ENCODE data around the gene NR1I2. TPM values are rescaled to one million over a fixed set of nuclear protein-coding genes. Genes with fewer than 3 reads are reported as not detected.

Gene NR1I2
- total and polyA plus RNA-seq, 4 donors = 0.33 to 0.69 (median 0.46) TPM

DNA sequence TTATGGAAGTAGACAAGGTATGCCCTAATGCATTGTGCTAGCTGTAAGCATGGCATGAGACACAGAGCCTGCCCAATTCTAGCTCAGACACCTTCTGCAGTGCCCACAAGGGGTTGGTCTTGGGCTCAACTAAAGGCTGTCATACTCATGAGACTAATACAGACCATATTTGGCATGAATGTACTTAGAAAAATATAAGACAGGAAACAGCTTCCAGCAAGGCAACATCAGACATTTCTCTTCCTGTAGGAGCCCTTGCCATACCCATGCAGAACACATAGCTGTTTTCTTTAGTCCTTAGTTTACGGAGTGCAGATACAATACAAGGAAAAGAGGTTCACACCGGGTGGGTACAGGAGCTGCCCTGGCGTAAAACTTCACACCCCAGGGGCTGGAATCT, 30.5 kb upstream of the NR1I2 start:
- Histone ChIP-seq H3K9me3 (ENCODE audit: control insufficient read depth, insufficient read depth, low read length) (peaks cover 4% of the 10 kb centered on the region), H3K27ac (ENCODE audit: low read depth, low read length) (no peak overlapping the region), H3K4me1 (ENCODE audit: control insufficient read depth, insufficient read depth, low read length) (no peaks in the 10 kb centered on the region), H3K4me3 (ENCODE audit: low read depth, low read length) (no peak overlapping the region), H3K27me3 (ENCODE audit: control insufficient read depth, insufficient read depth, low read length) (no peaks in the 10 kb centered on the region), H3K36me3 (ENCODE audit: control insufficient read depth, insufficient read depth, low read length) (no peaks in the 10 kb centered on the region)
- DNase-seq (ENCODE audit: low read depth in 4 of 6, low spot score in 6 of 6) = no peak
- no CpG with 5 or more reads among the region's 3 CpGs for WGBS (ENCODE audit: insufficient coverage)

DNA sequence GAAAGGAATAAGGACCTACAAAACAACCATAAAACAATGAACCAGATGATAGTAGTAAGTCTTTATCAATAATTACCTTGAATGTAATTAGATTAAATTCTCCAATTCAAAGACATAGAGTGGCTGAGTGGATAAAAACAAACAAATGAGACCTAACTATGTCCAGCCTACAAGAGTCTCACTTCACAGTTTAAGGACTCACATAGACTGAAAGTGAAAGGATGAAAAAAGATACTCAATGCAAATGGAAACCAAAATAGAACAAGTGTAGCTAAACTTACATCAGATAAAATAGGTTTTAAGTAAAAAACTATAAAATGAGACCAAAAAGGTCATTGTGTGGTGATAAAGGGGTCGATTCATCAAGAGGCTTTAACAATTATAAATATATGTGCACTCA, 21.9 kb upstream of the NR1I2 start:
- H3K27me3 ChIP-seq (ENCODE audit: control insufficient read depth, insufficient read depth, low read length) = no peaks in the 10 kb centered on the region
- no peaks in the 10 kb centered on the region for H3K4me1 ChIP-seq (ENCODE audit: control insufficient read depth, insufficient read depth, low read length)
- H3K36me3 ChIP-seq (ENCODE audit: control insufficient read depth, insufficient read depth, low read length) = no peaks in the 10 kb centered on the region
- DNase-seq (ENCODE audit: low read depth in 4 of 6, low spot score in 6 of 6) = no peak
- H3K4me3 ChIP-seq (ENCODE audit: low read depth, low read length) = no peak overlapping the region
- no peaks in the 10 kb centered on the region for H3K9me3 ChIP-seq (ENCODE audit: control insufficient read depth, insufficient read depth, low read length)
- H3K27ac ChIP-seq (ENCODE audit: low read depth, low read length) = no peak overlapping the region
- no CpG with 5 or more reads among the region's 1 CpG for WGBS (ENCODE audit: insufficient coverage)

- no peak overlapping the region for H3K27ac ChIP-seq (ENCODE audit: low read depth, low read length)
- H3K4me1 ChIP-seq (ENCODE audit: control insufficient read depth, insufficient read depth, low read length) = no peaks in the 10 kb centered on the region
- H3K9me3 ChIP-seq (ENCODE audit: control insufficient read depth, insufficient read depth, low read length) = peaks cover 2% of the 10 kb centered on the region
- WGBS (ENCODE audit: insufficient coverage) = no CpG with 5 or more reads among the region's 2 CpGs
- no peak overlapping the region for H3K4me3 ChIP-seq (ENCODE audit: low read depth, low read length)
- no peak for DNase-seq (ENCODE audit: low read depth in 4 of 6, low spot score in 6 of 6)
- no peaks in the 10 kb centered on the region for H3K36me3 ChIP-seq (ENCODE audit: control insufficient read depth, insufficient read depth, low read length)
- H3K27me3 ChIP-seq (ENCODE audit: control insufficient read depth, insufficient read depth, low read length) = no peaks in the 10 kb centered on the region
These were observed 19.0 kb upstream of the NR1I2 start for GRCh38 chr3:119762876-119763275.

DNA sequence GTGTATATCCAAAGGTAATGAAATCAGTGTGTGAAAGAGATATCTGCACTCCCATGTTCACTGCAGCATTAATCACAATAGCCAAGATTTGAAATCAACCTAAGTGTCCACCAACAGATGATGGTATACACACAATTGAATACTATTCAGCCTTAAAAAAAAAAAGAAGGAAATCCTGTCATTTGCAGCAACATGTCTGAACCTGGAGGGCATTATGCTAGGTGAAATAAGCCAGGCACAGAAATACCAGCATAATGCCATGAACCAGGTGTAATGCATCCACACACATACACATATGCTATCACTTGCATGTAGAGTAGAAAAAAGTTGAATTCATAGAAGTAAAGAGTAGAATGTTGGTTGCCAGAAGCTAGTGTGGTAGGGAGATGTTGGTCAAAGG, 18.4 kb upstream of the NR1I2 start:
- no peaks in the 10 kb centered on the region for H3K36me3 ChIP-seq (ENCODE audit: control insufficient read depth, insufficient read depth, low read length)
- H3K9me3 ChIP-seq (ENCODE audit: control insufficient read depth, insufficient read depth, low read length) = peaks cover 3% of the 10 kb centered on the region
- no peaks in the 10 kb centered on the region for H3K27me3 ChIP-seq (ENCODE audit: control insufficient read depth, insufficient read depth, low read length)
- H3K4me1 ChIP-seq (ENCODE audit: control insufficient read depth, insufficient read depth, low read length) = no peaks in the 10 kb centered on the region
- H3K27ac ChIP-seq (ENCODE audit: low read depth, low read length) = no peak overlapping the region
- no peak overlapping the region for H3K4me3 ChIP-seq (ENCODE audit: low read depth, low read length)
- no peak for DNase-seq (ENCODE audit: low read depth in 4 of 6, low spot score in 6 of 6)

- WGBS (ENCODE audit: insufficient coverage) = no CpG with 5 or more reads among the region's 1 CpG
- DNase-seq (ENCODE audit: low read depth in 4 of 6, low spot score in 6 of 6) = no peak
- peaks cover 3% of the 10 kb centered on the region for H3K9me3 ChIP-seq (ENCODE audit: control insufficient read depth, insufficient read depth, low read length)
These were observed 16.7 kb upstream of the NR1I2 start for GRCh38 chr3:119765239-119765638.

DNA sequence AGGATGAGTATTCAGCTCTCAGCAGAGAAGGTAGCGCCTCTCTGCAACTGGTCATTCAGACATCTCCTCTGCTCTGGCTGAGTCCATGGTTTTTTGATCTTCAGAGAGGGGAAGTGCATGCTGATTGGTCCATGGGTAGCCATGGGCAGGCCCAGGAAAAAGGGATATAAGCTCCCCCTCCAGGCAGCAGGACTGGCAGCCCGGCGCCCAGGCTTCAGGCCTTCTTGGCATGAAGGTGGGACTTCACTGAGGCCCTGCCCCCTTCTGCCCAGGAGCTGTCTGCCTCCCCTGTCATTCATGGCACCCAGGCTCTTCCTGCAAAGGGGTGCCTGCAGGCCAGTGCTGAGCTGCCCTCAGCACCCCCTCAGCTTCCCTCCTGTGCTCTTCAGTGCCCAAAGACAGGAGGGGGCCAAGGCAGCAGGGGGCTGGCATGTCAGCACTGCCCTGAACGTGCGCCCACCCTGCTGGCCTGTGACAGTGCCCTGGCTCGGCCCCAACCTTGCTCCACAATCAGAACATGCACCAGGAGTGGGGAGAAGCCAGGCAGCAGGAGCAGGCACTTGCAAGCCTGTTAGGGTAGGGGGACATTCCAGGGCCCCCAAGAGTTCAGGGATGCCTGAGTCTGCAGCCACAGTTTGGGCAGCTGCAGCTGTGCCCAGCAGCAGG, 13.8 kb upstream of the NR1I2 start:
- Histone ChIP-seq H3K27me3 (ENCODE audit: control insufficient read depth, insufficient read depth, low read length) (no peaks in the 10 kb centered on the region), H3K27ac (ENCODE audit: low read depth, low read length) (no peak overlapping the region), H3K4me1 (ENCODE audit: control insufficient read depth, insufficient read depth, low read length) (no peaks in the 10 kb centered on the region), H3K9me3 (ENCODE audit: control insufficient read depth, insufficient read depth, low read length) (peaks cover 3% of the 10 kb centered on the region), H3K4me3 (ENCODE audit: low read depth, low read length) (no peak overlapping the region), H3K36me3 (ENCODE audit: control insufficient read depth, insufficient read depth, low read length) (no peaks in the 10 kb centered on the region)
- no peak for DNase-seq (ENCODE audit: low read depth in 4 of 6, low spot score in 6 of 6)
- 98% methylated on average over 6 of the region's 6 CpGs for WGBS (ENCODE audit: insufficient coverage)

More at GRCh38 chr3:119765239-119765638, 16.7 kb upstream of the NR1I2 start:
- H3K27ac ChIP-seq (ENCODE audit: low read depth, low read length) = no peak overlapping the region
- no peak overlapping the region for H3K4me3 ChIP-seq (ENCODE audit: low read depth, low read length)
- no peaks in the 10 kb centered on the region for H3K36me3 ChIP-seq (ENCODE audit: control insufficient read depth, insufficient read depth, low read length)
- H3K4me1 ChIP-seq (ENCODE audit: control insufficient read depth, insufficient read depth, low read length) = no peaks in the 10 kb centered on the region
- no peaks in the 10 kb centered on the region for H3K27me3 ChIP-seq (ENCODE audit: control insufficient read depth, insufficient read depth, low read length)

GRCh38 chr3:119768668-119769393, 13.1 kb upstream of the NR1I2 start:
- Histone ChIP-seq H3K27ac (ENCODE audit: low read depth, low read length) (no peak overlapping the region), H3K27me3 (ENCODE audit: control insufficient read depth, insufficient read depth, low read length) (no peaks in the 10 kb centered on the region), H3K36me3 (ENCODE audit: control insufficient read depth, insufficient read depth, low read length) (no peaks in the 10 kb centered on the region), H3K4me3 (ENCODE audit: low read depth, low read length) (no peak overlapping the region), H3K4me1 (ENCODE audit: control insufficient read depth, insufficient read depth, low read length) (no peaks in the 10 kb centered on the region), H3K9me3 (ENCODE audit: control insufficient read depth, insufficient read depth, low read length) (peaks cover 3% of the 10 kb centered on the region)
- 88% methylated on average over 4 of the region's 9 CpGs for WGBS (ENCODE audit: insufficient coverage)
- DNase-seq (ENCODE audit: low read depth in 4 of 6, low spot score in 6 of 6) = no peak

- 84% methylated on average over 2 of the region's 8 CpGs for WGBS (ENCODE audit: insufficient coverage)
- Histone ChIP-seq H3K4me1 (ENCODE audit: control insufficient read depth, insufficient read depth, low read length) (no peaks in the 10 kb centered on the region), H3K4me3 (ENCODE audit: low read depth, low read length) (no peak overlapping the region), H3K9me3 (ENCODE audit: control insufficient read depth, insufficient read depth, low read length) (peaks cover 3% of the 10 kb centered on the region), H3K36me3 (ENCODE audit: control insufficient read depth, insufficient read depth, low read length) (no peaks in the 10 kb centered on the region), H3K27me3 (ENCODE audit: control insufficient read depth, insufficient read depth, low read length) (no peaks in the 10 kb centered on the region), H3K27ac (ENCODE audit: low read depth, low read length) (no peak overlapping the region)
- peak in 1 of 6 donors; percentile 11 for DNase-seq (ENCODE audit: low read depth in 4 of 6, low spot score in 6 of 6)
These were observed 12.3 kb upstream of the NR1I2 start for GRCh38 chr3:119769394-119770149.

- WGBS (ENCODE audit: insufficient coverage) = no CpG with 5 or more reads among the region's 2 CpGs
- DNase-seq (ENCODE audit: low read depth in 4 of 6, low spot score in 6 of 6) = no peak
- Histone ChIP-seq H3K4me3 (ENCODE audit: low read depth, low read length) (no peak overlapping the region), H3K9me3 (ENCODE audit: control insufficient read depth, insufficient read depth, low read length) (peaks cover 4% of the 10 kb centered on the region), H3K4me1 (ENCODE audit: control insufficient read depth, insufficient read depth, low read length) (no peaks in the 10 kb centered on the region), H3K27ac (ENCODE audit: low read depth, low read length) (no peak overlapping the region), H3K27me3 (ENCODE audit: control insufficient read depth, insufficient read depth, low read length) (no peaks in the 10 kb centered on the region), H3K36me3 (ENCODE audit: control insufficient read depth, insufficient read depth, low read length) (no peaks in the 10 kb centered on the region)
These were observed 7.5 kb upstream of the NR1I2 start for GRCh38 chr3:119774444-119774843.
